ENCODE data around the gene CTNNA3. TPM values are rescaled to one million over a fixed set of nuclear protein-coding genes. Genes with fewer than 3 reads are reported as not detected.
A peak's percentile ranks its signal among the peaks of the same experiment; 100 is the strongest.

Gene CTNNA3
- total RNA-seq, 4 donors from 2014 or later: 14.3 to 49.5 (median 24.2) TPM

GRCh38 chr10:67087135-67087425 lies 608.9 kb downstream of the CTNNA3 start:
- Histone ChIP-seq H3K4me3 (no peak overlapping the region), H3K4me1 (peaks cover 10 to 15% of the 10 kb centered on the region in 2 donors), H3K27me3 (no peaks in the 10 kb centered on the region), H3K36me3 (no peaks in the 10 kb centered on the region), H3K9me3 (no peaks in the 10 kb centered on the region), H3K27ac (no peak overlapping the region)
- DNase-seq: no peak
- no peak for ATAC-seq
- no peak for TF ChIP-seq POLR2A (IDR thresholded peaks at IDR 0.05)
- no peak for TF ChIP-seq CTCF (IDR thresholded peaks at IDR 0.05 in 4 of 5, conservative IDR thresholded peaks at IDR 0.05 in 1 of 5)
- intact Hi-C loops (cut with DNase I; ENCODE audit: low total_unique reads): no loop called here
- in situ Hi-C loops (cut with MboI; ENCODE audit: low sequenced_read_pairs in 4 of 4): no loop called here

- no peaks in the 10 kb centered on the region for H3K27me3 ChIP-seq
- in situ Hi-C loops (cut with MboI; ENCODE audit: low sequenced_read_pairs in 4 of 4) (no loop called here), intact Hi-C loops (cut with DNase I; ENCODE audit: low total_unique reads) (no loop called here)
- ATAC-seq: peak in 1 of 2 donors; percentile 46
- no peak overlapping the region for H3K27ac ChIP-seq
- H3K4me3 ChIP-seq: no peak overlapping the region
- peaks cover 10 to 15% of the 10 kb centered on the region in 2 donors for H3K4me1 ChIP-seq
- TF ChIP-seq CTCF (IDR thresholded peaks at IDR 0.05 in 4 of 5, conservative IDR thresholded peaks at IDR 0.05 in 1 of 5) (no peak), POLR2A (IDR thresholded peaks at IDR 0.05) (no peak)
- no peak for DNase-seq
- no peaks in the 10 kb centered on the region for H3K9me3 ChIP-seq
- H3K36me3 ChIP-seq: no peaks in the 10 kb centered on the region
Measured at GRCh38 chr10:67086327-67087134, 609.5 kb downstream of the CTNNA3 start.

- Histone ChIP-seq H3K9me3 (no peaks in the 10 kb centered on the region), H3K4me3 (no peak overlapping the region), H3K27me3 (no peaks in the 10 kb centered on the region), H3K27ac (no peak overlapping the region), H3K36me3 (no peaks in the 10 kb centered on the region), H3K4me1 (peaks cover 11 to 17% of the 10 kb centered on the region in 2 donors)
- intact Hi-C loops (cut with DNase I; ENCODE audit: low total_unique reads) (no loop called here), in situ Hi-C loops (cut with MboI; ENCODE audit: low sequenced_read_pairs in 4 of 4) (no loop called here)
- DNase-seq: no peak
- no peak for ATAC-seq
- no peak for TF ChIP-seq POLR2A (IDR thresholded peaks at IDR 0.05)
Measured at GRCh38 chr10:67079126-67079525, 616.9 kb downstream of the CTNNA3 start.

- no peak for TF ChIP-seq POLR2A (IDR thresholded peaks at IDR 0.05)
- no peak for TF ChIP-seq CTCF (IDR thresholded peaks at IDR 0.05 in 4 of 5, conservative IDR thresholded peaks at IDR 0.05 in 1 of 5)
- Histone ChIP-seq H3K36me3 (no peaks in the 10 kb centered on the region), H3K9me3 (no peaks in the 10 kb centered on the region), H3K27ac (no peak overlapping the region), H3K27me3 (no peaks in the 10 kb centered on the region), H3K4me3 (no peak overlapping the region), H3K4me1 (peaks cover 11 to 17% of the 10 kb centered on the region in 2 donors)
- ATAC-seq (no peak), DNase-seq (no peak)
- intact Hi-C loops (cut with DNase I; ENCODE audit: low total_unique reads) (no loop called here), in situ Hi-C loops (cut with MboI; ENCODE audit: low sequenced_read_pairs in 4 of 4) (no loop called here)
Measured at GRCh38 chr10:67077376-67077775, 618.6 kb downstream of the CTNNA3 start.

- intact Hi-C loops (cut with DNase I; ENCODE audit: low total_unique reads) (no loop called here), in situ Hi-C loops (cut with MboI; ENCODE audit: low sequenced_read_pairs in 4 of 4) (no loop called here)
- H3K27me3 ChIP-seq: no peaks in the 10 kb centered on the region
- no peak overlapping the region for H3K4me3 ChIP-seq
- H3K36me3 ChIP-seq: no peaks in the 10 kb centered on the region
- no peak for ATAC-seq
- TF ChIP-seq CTCF (IDR thresholded peaks at IDR 0.05 in 4 of 5, conservative IDR thresholded peaks at IDR 0.05 in 1 of 5) (no peak), POLR2A (IDR thresholded peaks at IDR 0.05) (no peak)
- H3K27ac ChIP-seq: no peak overlapping the region
- no peaks in the 10 kb centered on the region for H3K9me3 ChIP-seq
- H3K4me1 ChIP-seq: peaks cover 11 to 17% of the 10 kb centered on the region in 2 donors
- no peak for DNase-seq
Measured at GRCh38 chr10:67076144-67076543, 619.9 kb downstream of the CTNNA3 start.
